ENCODE data around the gene EYS. TPM values are rescaled to one million over a fixed set of nuclear protein-coding genes. Genes with fewer than 3 reads are reported as not detected.
A peak's percentile ranks its signal among the peaks of the same experiment; 100 is the strongest.

Gene EYS
- total and polyA plus RNA-seq, 2 experiments from 2014 or later, result under 0.01 to 0.15 TPM

- DNase-seq (ENCODE audit: low read depth in 1 of 2, low spot score in 1 of 2), result no peak
- TF ChIP-seq CTCF (IDR thresholded peaks at IDR 0.05; ENCODE audit: low read depth, low read length), result no peak
Measured at GRCh38 chr6:63708631-63709030, 1998.4 kb downstream of the EYS start.

DNA sequence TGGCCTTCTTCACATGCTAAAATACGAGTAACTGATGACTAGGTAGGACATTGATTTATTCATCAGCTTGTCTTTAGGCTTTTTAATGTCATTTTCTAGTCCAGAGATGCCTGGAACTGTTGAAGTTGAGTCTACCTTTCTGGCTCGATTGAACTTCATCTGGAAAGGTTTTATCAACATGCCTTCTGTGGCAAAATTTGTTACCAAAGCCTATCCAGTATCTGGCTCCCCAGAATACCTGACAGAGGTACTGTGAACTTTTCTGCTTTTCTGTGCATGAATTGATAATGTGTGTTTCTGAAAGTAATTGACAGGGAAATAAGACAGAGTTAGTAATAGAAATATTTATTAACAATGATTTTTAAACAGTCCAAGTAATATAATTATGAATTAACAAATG, 2000.4 kb downstream of the EYS start:
- TF ChIP-seq CTCF (IDR thresholded peaks at IDR 0.05; ENCODE audit: low read depth, low read length), result no peak
- Histone ChIP-seq H3K27ac (peak overlapping the region; percentile 1), H3K4me1 (ENCODE audit: low read depth) (no peaks in the 10 kb centered on the region), H3K4me3 (no peak overlapping the region), H3K9me3 (ENCODE audit: low read depth) (no peaks in the 10 kb centered on the region), H3K27me3 (no peaks in the 10 kb centered on the region), H3K36me3 (peaks cover 79% of the 10 kb centered on the region)
- no peak for DNase-seq (ENCODE audit: low read depth in 1 of 2, low spot score in 1 of 2)

More at GRCh38 chr6:63708631-63709030, 1998.4 kb downstream of the EYS start:
- Histone ChIP-seq H3K4me1 (ENCODE audit: low read depth) (no peaks in the 10 kb centered on the region), H3K4me3 (no peak overlapping the region), H3K27me3 (no peaks in the 10 kb centered on the region), H3K36me3 (peaks cover 75% of the 10 kb centered on the region), H3K27ac (no peak overlapping the region), H3K9me3 (ENCODE audit: low read depth) (no peaks in the 10 kb centered on the region)

DNA sequence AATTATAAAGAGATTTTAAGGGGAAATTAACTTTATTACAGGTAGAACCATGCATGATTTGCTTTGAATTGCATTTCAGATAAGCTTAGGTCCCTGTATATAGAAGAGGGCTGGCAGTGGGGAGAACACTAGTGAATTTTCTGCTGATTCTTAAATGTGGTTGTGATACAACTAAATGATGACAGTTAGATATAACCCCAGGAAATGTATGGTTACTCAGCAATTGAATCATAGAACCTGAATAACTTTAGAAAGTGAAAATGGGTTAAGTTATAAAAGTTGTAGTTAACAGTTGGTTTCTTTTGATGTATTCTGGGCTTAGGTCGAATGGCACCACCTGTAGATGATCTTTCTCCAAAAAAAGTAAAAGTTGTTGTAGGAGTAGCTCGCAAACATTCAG, 2001.3 kb downstream of the EYS start:
- H3K4me1 ChIP-seq (ENCODE audit: low read depth), result no peaks in the 10 kb centered on the region
- peaks cover 79% of the 10 kb centered on the region for H3K36me3 ChIP-seq
- H3K27ac ChIP-seq, result no peak overlapping the region
- no peaks in the 10 kb centered on the region for H3K27me3 ChIP-seq
- H3K9me3 ChIP-seq (ENCODE audit: low read depth), result no peaks in the 10 kb centered on the region
- TF ChIP-seq CTCF (IDR thresholded peaks at IDR 0.05; ENCODE audit: low read depth, low read length), result no peak
- no peak for DNase-seq (ENCODE audit: low read depth in 1 of 2, low spot score in 1 of 2)
- no peak overlapping the region for H3K4me3 ChIP-seq

- Histone ChIP-seq H3K27me3 (no peaks in the 10 kb centered on the region), H3K4me1 (ENCODE audit: low read depth) (no peaks in the 10 kb centered on the region), H3K9me3 (ENCODE audit: low read depth) (no peaks in the 10 kb centered on the region), H3K4me3 (no peak overlapping the region), H3K36me3 (peaks cover 8% of the 10 kb centered on the region), H3K27ac (no peak overlapping the region)
- no peak for TF ChIP-seq CTCF (IDR thresholded peaks at IDR 0.05; ENCODE audit: low read depth, low read length)
- DNase-seq (ENCODE audit: low read depth in 1 of 2, low spot score in 1 of 2), result no peak
Measured at GRCh38 chr6:63690221-63690620, 2016.8 kb downstream of the EYS start.

DNA sequence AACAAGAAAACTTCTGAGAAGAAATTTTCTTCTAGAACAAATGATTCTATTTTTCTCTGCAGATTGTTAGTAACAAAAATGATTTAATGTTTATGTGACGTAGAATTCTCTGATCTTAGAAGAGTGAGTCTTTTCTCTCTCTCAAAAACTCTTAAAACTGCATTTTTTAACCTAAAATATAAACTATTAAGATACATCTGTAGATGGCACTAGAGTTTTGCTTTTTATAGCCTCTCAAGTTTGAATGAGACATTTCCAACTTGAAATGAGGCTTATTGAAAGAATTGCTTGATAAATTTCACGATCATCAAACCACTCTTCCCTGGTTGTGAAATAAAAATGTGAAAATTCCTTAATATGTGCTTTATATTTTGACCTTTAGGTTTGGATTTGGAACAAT, 2017.6 kb downstream of the EYS start:
- TF ChIP-seq CTCF (IDR thresholded peaks at IDR 0.05; ENCODE audit: low read depth, low read length), result no peak
- DNase-seq (ENCODE audit: low read depth in 1 of 2, low spot score in 1 of 2), result no peak
- H3K4me1 ChIP-seq (ENCODE audit: low read depth), result no peaks in the 10 kb centered on the region
- H3K9me3 ChIP-seq (ENCODE audit: low read depth), result no peaks in the 10 kb centered on the region
- no peaks in the 10 kb centered on the region for H3K27me3 ChIP-seq
- H3K36me3 ChIP-seq, result peaks cover 13% of the 10 kb centered on the region
- H3K4me3 ChIP-seq, result no peak overlapping the region
- H3K27ac ChIP-seq, result no peak overlapping the region

All from cardiac muscle cell (in vitro differentiated cells and primary cell).